NCI-H2171 (cell line): ENCODE measurements around the gene USP32.
"Not testable (repeated sequence)": the region's sequence is repeated elsewhere in the genome, so short reads cannot be mapped to it uniquely, and the experiment has no call there.

ENCODE experiments used
- DNase-seq: peaks from one replicate; lab custom pipeline; 2025; lab: John Stamatoyannopoulos, UW

Gene USP32

DNA sequence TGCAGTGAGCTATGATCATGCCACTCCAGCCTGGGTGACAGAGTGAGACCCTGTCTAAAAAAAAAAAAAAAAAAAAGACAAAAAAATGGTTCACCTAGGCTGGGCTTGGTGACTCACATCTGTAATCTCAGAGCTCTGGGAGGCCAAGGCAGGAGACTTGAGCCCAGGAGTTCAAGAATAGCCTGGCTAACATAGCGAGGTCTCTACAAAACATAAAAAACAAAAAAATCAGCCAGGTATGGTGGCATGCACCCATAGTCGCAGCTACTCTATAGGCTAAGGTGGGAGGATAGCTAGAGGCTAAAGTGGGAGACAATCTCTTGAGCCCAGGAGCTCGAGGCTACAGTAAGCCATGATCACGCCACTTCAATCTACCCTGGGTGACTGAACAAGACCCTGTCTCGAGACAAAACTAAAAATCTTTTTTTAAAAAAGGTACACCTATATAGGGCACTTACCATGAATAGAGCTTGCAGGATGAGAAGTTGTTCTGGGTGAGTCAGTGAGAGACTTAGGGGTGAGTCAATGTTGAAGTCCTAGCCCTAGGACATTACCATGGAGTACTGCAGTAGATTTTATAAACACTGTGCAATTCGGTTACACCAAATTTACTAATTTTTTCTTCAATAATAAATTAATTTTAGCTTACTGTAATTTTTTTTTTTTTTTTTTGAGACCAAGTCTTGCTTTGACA is 19.0 kb downstream of the USP32 start:
- DNase-seq, result no peak

DNA sequence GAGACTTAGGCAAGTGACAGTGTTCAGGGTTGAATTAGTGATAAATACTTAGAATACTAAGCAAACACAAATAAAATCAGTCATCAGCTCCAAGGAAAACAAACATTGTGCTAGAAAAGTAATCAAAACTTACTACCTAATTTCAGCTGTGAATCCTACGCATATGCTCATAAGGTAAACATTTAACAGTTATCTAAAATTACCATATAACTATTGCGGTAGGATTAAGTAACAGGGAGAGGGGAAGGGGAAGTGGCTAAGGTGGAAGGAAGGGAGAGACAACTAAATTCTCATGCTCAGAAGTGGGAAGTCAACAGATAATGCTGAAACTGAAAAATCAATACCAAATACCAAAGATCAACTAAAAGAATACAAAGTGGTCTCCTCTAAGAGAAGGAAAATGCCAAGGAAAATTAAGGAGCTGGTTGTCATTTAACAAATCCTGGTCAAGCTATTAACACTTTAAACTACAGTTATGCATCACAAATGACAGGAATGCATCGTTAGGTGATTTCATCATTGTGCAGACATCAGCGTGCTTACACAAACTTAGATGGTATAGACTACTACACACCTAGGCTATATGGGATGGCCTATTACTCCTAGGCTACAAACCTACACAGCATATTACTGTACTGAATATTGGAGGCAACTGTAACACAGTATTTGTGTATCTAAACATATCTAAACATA is 20.0 kb downstream of the USP32 start:
- no peak for DNase-seq

DNA sequence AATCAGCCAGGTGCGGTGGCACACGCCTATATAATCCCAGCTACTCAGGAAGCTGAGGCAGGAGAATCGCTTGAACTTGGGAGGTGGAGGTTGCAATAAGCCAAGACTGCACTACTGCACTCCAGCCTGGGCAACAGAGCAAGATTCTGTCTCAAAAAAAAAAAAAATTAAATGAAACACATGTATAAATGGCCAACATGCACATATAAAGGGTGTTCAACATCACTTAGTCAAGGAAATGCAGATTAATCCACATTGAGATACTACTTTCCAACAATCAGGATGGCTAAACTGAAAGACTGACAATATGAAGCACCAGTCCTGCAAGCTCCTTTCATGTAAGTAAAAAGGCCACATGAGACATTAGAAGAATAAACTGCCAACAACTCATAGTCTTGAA is 20.5 kb downstream of the USP32 start:
- DNase-seq, result no peak

DNA sequence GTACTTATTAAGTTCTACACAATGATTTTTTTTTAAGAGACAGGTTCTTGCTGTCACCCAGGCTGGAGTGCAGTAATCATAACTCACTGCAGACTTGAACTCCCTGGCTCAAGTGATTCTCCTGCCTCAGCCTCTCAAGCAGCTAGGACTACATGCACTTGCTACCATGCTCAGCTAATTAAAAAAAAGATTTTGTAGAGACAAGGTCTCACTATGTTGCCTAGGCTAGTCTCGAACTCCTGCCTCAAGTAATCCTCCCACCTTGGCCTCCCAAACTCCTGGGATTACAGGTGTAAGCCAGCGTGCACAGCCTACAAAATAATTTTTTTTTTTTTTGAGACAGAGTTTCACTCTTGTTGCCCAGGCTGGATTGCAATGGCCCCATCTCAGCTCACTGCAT is 22.2 kb downstream of the USP32 start:
- no peak for DNase-seq

DNA sequence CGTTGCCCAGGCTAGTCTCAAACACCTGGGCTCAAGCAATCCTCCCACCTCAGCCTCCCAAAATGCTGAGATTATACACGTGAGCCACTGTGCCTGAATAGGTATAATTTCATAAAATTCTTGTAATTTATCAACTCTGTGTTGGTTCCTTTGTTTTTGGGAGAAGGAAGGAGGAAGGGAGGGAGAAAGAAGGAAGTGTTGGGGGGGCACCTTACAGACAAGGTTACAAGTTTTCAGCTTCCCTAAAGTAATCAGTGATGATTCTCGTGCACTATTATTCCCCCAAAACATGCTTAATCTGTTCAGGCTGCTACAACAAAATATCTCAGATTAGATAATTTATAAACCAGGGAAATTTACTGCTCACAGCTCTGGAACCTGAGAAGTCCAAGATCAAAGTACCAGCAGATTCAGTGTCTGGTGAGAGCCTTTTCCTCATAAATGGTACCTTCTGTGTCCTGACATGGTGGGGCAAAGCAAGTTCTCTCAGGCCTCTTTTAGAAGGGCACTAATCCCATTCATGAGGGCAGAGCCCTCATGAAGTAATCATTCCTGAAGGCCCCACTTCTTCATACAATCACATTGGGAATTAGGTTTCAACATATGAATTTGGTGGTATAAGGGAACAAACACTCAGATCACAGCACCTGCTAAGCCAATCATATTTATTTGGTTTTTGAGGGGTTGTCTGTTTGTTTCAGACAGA is 28.1 kb downstream of the USP32 start:
- no peak for DNase-seq

DNA sequence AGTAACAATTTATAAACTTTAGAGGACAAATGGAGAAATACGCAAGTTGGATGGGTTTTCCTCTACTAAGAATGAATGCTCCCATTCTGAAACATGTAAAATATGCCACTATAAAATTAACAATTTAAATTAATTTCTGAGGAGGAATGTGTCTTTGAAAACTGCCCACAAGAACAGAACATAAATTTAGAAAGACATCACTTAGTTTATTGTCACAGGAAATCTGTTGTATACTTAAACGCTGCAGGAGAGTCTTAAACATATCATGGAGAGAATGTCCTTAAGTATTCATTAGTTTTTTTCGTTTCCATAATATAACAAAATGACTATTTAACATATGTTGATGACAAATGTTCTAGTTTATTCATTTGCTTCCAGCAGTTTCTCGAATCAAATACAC is 29.6 kb downstream of the USP32 start:
- no peak for DNase-seq

DNA sequence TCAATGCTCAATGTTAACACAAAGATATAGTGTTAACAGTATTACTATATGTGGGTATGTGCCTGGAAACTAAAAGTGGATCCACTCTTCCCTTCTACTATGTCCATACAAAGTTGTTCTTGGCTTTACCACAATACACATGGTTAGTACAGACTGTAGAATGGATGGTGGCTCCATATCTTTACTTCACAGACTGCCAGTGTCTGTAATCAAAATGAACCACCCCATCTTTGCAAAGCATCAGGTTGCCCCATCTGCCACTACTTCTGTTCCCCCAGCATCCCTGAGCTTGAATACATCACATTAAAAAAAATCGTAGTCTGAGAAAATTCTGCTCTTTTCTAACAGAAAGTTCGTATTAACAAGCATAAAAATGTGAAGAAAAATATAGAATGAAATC is 30.0 kb downstream of the USP32 start:
- DNase-seq, result peak; percentile 69

DNA sequence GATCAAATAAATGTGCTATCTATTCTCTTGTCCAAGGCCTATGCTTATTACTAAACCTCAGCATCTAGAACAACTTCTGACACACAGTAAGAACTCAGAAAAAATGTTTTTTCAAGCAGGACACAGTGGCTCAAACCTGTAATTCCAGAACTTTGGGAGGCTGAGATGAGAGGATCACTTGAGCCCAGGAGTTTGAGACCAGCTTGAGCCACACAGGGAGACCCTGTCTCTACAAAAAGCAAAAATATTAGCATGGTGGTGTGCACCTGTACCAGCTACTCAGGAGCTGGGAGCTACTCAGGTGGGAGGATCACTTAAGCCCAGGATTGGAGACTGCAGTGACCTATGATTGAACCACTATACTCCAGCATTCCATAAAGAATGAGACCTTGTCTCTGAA is 32.5 kb downstream of the USP32 start:
- no peak for DNase-seq

DNA sequence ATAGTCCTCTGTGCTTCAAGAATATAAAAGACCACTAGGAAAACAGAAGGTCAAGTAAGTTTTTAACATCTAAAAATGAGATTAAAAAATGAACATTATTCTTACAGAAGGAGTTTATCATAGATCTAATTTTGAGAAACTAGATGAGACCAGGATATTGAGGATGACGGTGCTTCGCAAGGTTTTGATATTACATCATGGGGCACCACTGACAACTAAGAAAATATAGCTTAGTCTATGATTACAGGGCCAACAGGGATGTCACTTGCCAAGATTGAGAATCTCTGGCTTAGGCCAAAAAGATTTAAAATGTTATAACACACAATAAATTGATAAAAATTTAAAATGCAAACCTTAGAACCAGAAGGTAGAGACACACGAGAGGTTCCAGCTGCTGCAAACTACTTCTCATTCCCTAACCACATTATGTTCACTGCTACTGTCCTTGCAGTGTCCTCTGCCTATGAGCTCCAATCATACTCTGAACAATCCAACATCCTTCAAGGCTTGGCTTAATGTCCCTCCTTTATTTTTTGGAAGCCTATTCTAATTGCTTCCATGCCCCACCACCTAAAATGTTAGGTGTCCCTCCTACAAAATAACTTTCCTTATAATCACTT is 33.2 kb downstream of the USP32 start:
- DNase-seq, result no peak

DNA sequence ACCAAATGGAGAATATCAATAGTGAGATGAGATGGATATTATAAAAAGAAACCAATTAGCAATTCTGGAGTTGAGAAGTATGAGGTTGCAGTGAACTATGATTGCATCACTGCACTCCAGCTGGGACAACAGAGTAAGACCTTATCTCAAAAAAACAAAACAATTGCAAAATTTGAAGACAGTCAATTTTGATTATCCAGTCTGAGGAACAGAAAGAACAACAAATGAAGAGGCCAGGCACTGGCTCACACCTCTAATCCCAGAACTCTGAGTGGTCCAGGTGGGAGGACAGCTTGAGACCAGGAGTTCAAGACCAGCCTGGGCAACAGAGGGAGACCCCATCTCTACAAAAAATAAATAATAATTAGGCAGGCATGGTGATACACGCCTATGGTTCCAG is 35.0 kb downstream of the USP32 start:
- DNase-seq, result no peak

DNA sequence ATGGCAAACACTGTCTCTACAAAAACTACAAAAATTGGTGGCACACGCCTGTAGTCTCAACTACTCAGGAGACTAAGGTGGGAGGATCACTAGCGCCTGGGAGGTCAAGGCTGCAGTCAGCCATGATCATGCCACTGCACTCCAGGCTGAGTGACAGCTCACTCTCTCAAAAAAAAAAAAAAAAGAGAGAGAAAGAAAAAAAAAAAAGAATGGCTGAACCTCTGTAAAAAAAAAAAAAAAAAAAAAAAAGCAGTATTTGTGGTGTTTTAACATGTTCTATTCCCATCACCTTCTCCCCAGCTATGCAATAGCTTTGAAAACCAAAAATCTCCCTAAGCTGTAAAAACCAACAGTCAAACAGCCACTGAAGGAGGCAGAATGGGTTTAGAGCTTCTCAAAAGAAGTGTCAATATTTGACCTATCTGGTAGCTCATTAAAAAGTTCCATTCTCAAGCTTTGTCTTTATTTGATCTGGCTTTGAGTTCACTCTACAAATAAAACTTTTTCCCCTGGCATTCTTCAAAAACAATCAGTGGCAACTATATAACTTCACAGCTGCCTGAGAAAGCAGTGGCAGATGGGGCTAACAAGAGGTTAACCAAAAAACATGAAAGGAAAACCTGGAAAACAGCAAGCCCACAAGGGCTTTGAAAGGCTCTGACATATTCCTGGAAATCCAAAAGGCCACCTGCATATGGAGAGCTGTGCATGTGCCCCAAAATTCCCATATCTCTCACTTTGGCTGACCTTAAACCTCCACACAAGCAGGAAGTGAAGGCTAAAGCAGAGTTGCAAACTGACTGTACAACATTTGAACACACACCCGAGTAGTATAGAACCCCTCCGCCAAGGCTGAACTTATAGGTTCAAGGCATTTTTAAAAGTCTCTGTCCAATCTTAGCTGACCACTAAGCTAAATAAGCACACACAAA is 36.0 kb downstream of the USP32 start:
- DNase-seq, result peak; percentile 17

DNA sequence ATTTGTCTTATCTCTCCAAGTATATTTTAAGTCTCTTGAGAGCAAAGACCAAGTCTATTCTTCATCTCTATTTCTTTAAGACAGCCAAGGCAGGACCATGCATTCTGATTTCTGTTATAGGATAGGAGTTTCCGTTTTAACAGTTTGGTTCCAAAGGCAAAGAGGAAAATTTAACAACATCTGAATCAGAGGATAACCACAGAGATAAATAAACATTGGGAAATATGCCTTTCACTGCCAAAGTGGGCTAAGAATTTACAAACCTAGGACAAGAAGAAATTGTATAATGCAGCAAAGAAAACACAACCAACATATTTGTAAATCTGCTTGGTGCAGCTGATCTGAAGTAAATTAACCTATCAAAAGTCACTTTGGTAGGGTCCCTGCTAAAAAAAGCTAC is 37.7 kb downstream of the USP32 start:
- no peak for DNase-seq

DNA sequence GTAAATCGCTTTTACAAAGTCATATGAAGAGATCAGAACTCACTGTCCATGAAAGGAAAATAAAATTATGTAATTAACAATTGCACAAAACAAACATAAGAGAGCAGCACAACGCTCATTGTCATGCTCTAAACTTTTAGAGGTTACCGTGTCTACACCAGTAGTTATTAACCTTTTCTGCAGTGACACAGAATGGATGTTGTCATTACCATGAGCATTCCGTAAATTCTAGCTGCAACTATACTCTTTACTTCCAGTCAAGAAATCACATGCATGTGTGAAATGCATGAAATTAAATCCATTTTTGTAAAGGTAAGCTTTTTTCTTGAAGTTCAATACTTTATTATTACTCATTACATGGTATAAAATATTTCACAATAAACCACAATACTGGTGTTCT is 38.2 kb downstream of the USP32 start:
- no peak for DNase-seq

DNA sequence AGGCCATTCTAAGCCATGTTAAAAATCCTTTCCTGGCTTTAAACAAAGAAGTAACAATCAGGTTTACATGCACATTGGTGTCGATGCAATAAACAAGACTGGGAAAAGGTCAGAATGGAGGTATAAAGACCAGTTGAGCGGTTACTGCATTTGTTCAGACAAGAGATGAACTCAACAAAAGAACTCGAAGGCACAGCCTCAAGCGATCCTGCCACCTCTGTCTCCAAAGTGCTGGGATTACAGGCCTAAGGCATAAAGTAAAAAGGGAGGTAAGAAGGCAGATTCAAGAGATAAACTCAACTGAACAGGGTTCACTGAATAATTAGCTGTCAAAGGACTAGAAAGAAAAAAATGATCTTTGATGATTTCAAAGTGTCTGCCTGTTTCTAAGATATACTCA is 39.4 kb downstream of the USP32 start:
- DNase-seq, result no peak

DNA sequence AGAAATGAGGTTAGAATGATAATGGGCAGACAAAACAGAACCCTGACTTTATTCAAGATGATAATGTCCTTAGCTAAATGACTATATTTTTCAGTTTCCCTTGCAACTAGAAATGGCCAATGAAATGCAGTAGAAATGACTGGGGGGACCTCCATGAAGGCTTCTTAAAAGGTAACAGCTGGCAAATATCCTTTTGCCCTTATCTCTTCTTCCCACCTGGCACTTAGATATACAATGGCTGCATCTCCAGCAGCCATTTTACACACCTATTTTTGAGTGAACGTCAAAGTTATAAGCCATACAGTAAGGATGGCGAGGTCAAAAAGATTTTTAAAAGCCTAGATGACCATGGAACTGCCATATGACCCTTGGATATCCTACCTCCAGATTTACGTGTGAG is 39.9 kb downstream of the USP32 start:
- no peak for DNase-seq

DNA sequence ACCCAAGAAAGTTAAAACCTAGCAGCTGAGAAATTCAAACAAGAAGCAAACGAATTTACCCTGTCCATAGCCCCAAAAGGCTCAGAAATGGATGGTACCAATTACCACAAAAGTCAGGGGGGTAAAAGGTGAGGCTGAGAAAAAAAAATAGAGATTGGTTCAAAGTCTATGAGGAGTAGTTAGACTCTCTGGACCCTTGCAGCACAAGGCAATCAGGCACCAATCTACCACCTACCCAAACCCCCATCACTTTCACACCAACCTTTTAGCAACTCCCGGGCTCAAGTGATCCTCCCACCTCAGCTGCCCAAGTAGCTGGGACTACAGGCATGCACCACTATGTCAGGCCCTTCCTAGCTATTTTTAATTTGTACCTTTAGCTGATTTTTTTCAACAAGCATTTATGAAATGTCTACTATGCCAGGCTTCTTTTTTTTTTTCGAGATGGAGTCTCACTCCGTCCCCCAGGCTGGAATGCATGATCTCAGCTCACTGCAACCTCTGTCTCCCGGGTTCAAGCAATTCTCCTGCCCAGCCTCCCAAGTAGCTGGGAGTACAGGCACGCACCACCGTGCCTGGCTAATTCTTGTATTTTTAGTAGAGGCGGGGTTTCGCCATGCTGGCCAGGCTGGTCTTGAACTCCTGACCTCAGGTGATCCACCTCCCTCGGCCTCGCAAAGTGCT is 40.8 kb downstream of the USP32 start:
- DNase-seq, result no peak

DNA sequence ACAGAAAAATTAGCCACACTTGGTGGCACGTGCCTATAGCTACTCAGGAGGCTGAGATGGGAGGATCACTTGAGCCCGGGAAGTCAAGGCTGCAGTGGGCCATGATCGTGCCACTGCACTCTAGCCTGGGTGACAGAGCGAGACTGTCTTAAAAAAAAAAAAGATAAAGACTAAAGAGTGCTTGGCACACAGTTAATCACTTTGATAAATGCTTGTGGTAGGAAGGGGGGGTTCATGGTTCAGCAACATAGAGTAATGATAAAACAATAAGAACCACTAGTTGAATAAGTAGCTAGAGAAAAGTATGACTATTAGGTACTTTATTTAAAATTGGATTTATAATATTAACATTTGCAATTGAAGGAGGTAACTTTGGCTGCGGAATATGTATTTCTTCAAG is 43.3 kb downstream of the USP32 start:
- no peak for DNase-seq

DNA sequence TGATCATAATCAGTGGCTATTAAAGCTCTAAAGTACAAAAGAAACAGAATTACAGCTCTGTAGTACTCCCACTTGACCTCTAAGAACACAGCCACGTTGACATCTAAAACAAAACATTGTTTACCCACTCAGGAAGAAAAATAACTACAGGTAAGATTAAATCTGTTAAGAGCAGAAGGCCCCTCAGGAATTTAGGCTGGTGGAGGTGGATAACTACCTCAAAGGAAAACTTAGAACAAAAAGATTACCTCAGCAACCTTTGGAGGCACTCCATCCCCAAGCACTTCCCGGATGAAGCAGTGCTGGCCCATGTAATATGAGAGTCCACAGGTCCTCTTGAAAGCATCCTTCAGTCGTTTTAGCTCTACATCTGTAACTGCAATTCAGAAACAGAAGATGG is 46.7 kb downstream of the USP32 start:
- no peak for DNase-seq

DNA sequence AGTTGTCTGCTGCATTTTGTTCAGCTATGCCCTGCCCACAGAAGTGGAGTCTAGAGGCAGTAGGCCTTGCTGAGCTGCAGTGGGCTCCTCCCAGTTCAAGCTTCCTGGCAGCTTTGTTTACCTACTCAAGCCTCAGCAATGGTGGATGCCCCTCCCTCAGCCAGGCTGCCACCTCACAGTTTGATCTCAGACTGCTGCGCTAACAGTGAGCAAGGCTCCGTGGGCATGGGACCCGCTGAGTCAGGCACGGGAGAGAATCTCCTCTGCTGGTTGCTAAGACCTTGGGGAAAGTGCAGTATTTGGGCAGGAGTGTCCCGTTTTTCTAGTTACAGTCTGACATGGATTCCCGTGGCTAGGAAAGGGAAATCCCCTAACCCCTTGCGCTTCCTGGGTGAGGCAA is 49.4 kb downstream of the USP32 start:
- DNase-seq, result not testable (repeated sequence)

DNA sequence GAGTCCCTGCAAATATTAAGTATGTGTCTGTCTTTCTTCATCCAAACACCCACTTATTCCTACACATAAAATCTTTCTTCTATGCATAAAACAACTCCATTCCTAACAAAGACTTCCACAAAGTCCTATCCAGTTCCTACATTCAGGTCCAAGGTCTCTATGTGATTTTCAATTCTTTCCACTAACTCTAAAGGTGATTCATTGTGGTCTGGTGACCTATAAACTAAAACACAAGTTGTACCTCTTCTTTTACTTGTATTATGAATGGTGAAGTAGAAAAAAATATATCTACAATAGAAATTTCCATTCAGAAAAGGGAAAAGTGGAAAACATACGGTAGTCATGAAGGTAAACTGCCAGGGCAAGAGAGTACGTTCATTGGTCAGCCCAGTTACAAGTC is 56.6 kb downstream of the USP32 start:
- no peak for DNase-seq

DNA sequence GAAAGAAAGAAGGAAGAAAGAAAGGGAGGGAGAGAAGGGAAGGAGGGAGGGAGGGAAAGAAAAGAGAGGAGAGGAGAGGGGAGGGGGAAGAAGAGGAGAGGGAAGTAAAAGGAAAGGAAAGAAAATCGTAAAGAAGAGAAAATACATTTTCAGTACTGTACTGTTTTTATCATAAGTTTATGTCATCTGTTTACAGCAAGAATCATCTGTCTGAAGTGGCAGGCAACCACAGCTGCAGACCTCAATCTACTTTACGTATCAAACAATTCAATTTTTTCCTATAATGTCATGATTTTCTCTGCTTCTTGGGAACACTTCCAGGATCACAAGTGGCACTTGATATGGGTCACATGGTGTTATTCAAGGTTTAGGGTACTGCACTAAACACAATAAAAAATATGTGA is 58.3 kb downstream of the USP32 start:
- no peak for DNase-seq
